ENCODE data around the gene CACNA2D1.

CACNA2D1 gene

GRCh38 chr7:82081644-82082224, 361.8 kb downstream of the CACNA2D1 start:
- no peak overlapping the region for H3K4me3 ChIP-seq (replicated peaks in 1 of 2; ENCODE audit: low read depth in 2 of 2, low read length in 2 of 2)
- TF ChIP-seq, protein P1, sequence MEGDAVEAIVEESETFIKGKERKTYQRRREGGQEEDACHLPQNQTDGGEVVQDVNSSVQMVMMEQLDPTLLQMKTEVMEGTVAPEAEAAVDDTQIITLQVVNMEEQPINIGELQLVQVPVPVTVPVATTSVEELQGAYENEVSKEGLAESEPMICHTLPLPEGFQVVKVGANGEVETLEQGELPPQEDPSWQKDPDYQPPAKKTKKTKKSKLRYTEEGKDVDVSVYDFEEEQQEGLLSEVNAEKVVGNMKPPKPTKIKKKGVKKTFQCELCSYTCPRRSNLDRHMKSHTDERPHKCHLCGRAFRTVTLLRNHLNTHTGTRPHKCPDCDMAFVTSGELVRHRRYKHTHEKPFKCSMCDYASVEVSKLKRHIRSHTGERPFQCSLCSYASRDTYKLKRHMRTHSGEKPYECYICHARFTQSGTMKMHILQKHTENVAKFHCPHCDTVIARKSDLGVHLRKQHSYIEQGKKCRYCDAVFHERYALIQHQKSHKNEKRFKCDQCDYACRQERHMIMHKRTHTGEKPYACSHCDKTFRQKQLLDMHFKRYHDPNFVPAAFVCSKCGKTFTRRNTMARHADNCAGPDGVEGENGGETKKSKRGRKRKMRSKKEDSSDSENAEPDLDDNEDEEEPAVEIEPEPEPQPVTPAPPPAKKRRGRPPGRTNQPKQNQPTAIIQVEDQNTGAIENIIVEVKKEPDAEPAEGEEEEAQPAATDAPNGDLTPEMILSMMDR (IDR thresholded peaks at IDR 0.05; ENCODE audit: low read depth, low read length): no peak
- DNase-seq (ENCODE audit: low read depth in 2 of 2): no peak

GRCh38 chr7:82080254-82080927, 363.2 kb downstream of the CACNA2D1 start:
- no peak overlapping the region for H3K4me3 ChIP-seq (replicated peaks in 1 of 2; ENCODE audit: low read depth in 2 of 2, low read length in 2 of 2)
- TF ChIP-seq, protein P1 (IDR thresholded peaks at IDR 0.05; ENCODE audit: low read depth, low read length): no peak
- peak in 1 of 2 donors; percentile 7 for DNase-seq (ENCODE audit: low read depth in 2 of 2)

- no peak for DNase-seq (ENCODE audit: low read depth in 2 of 2)
- no peak overlapping the region for H3K4me3 ChIP-seq (replicated peaks in 1 of 2; ENCODE audit: low read depth in 2 of 2, low read length in 2 of 2)
- TF ChIP-seq, protein P1 (IDR thresholded peaks at IDR 0.05; ENCODE audit: low read depth, low read length): no peak
These were observed 364.1 kb downstream of the CACNA2D1 start for GRCh38 chr7:82079527-82079926.

GRCh38 chr7:82078807-82079206, 364.8 kb downstream of the CACNA2D1 start:
- no peak for DNase-seq (ENCODE audit: low read depth in 2 of 2)
- no peak overlapping the region for H3K4me3 ChIP-seq (replicated peaks in 1 of 2; ENCODE audit: low read depth in 2 of 2, low read length in 2 of 2)
- TF ChIP-seq, protein P1 (IDR thresholded peaks at IDR 0.05; ENCODE audit: low read depth, low read length): no peak

DNA sequence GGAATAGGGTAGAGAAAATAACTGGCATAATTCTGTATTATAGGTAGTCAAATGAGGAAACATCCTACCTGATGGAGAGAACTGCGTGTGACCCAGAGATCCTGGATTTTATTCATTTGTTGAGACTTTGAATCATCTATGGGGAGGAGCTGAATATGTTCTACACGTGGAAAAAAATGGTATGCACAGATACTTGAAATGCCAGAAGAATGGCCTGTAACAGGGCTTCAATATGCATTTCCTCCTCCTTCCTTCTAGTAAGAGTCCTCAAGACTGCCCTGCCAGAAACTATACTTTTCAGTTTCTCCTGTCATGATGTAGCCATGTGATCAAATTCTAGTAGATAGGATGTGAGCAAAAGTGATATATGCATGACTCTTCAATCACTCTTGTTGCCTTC, 372.1 kb downstream of the CACNA2D1 start:
- no peak overlapping the region for H3K4me3 ChIP-seq (replicated peaks in 1 of 2; ENCODE audit: low read depth in 2 of 2, low read length in 2 of 2)
- no peak for DNase-seq (ENCODE audit: low read depth in 2 of 2)
- TF ChIP-seq, protein P1 (IDR thresholded peaks at IDR 0.05; ENCODE audit: low read depth, low read length): no peak

- DNase-seq (ENCODE audit: low read depth in 2 of 2): no peak
- TF ChIP-seq, protein P1 (IDR thresholded peaks at IDR 0.05; ENCODE audit: low read depth, low read length): no peak
- no peak overlapping the region for H3K4me3 ChIP-seq (replicated peaks in 1 of 2; ENCODE audit: low read depth in 2 of 2, low read length in 2 of 2)
These were observed 375.8 kb downstream of the CACNA2D1 start for GRCh38 chr7:82067628-82068264.
